Amygdala (tissue), 56 donors: Measurements from ENCODE around the gene CHD1.
"Not testable (repeated sequence)": the region's sequence is repeated elsewhere in the genome, so short reads cannot be mapped to it uniquely, and the experiment has no call there.

ENCODE experiments used
- DNase-seq, 56 donors: peaks; one replicate each; lab custom pipeline; 2025; lab: John Stamatoyannopoulos, UW

The CHD1 gene

GRCh38 chr5:98928873-98929709 is at the start of gene CHD1:
CHD1 (minus strand) TSS chr5:98929007; CDS start chr5:98926386, 2,621 bp downstream.
- peak; percentile 74 to 97 (median 92) for DNase-seq

GRCh38 chr5:98978528-98978927 is 49.7 kb upstream of the CHD1 start:
- DNase-seq, result no peak

- no peak for DNase-seq
Measured at GRCh38 chr5:98977723-98978122, 48.9 kb upstream of the CHD1 start.

GRCh38 chr5:98975682-98976407 is 47.0 kb upstream of the CHD1 start:
- no peak for DNase-seq

- no peak for DNase-seq
Measured at GRCh38 chr5:98975223-98975622, 46.4 kb upstream of the CHD1 start.

- no peak for DNase-seq
Measured at GRCh38 chr5:98969400-98969799, 40.6 kb upstream of the CHD1 start.

GRCh38 chr5:98968056-98968564 is 39.3 kb upstream of the CHD1 start:
- no peak for DNase-seq

GRCh38 chr5:98965226-98965625 is 36.4 kb upstream of the CHD1 start:
- no peak for DNase-seq

- DNase-seq, result no peak
Measured at GRCh38 chr5:98964621-98965020, 35.8 kb upstream of the CHD1 start.

- DNase-seq, result no peak
Measured at GRCh38 chr5:98963019-98963418, 34.2 kb upstream of the CHD1 start.

GRCh38 chr5:98962587-98962986 is 33.8 kb upstream of the CHD1 start:
- no peak for DNase-seq

GRCh38 chr5:98961665-98962344 is 33.0 kb upstream of the CHD1 start:
- DNase-seq, result no peak

GRCh38 chr5:98957307-98957706 is 28.5 kb upstream of the CHD1 start:
- DNase-seq, result no peak

- not testable (repeated sequence) for DNase-seq
Measured at GRCh38 chr5:98955888-98956287, 27.1 kb upstream of the CHD1 start.

- not testable (repeated sequence) for DNase-seq
Measured at GRCh38 chr5:98955471-98955870, 26.7 kb upstream of the CHD1 start.

GRCh38 chr5:98954392-98955028 is 25.7 kb upstream of the CHD1 start:
- no peak for DNase-seq

- DNase-seq, result no peak
Measured at GRCh38 chr5:98942847-98943246, 14.0 kb upstream of the CHD1 start.

- DNase-seq, result no peak
Measured at GRCh38 chr5:98941131-98941883, 12.5 kb upstream of the CHD1 start.

GRCh38 chr5:98940581-98940980 is 11.8 kb upstream of the CHD1 start:
- DNase-seq, result peak in 6 of 56 donors; percentile 4 to 32 (median 10)

GRCh38 chr5:98938464-98938863 is 9.7 kb upstream of the CHD1 start:
- no peak for DNase-seq
